IMR-90 (cell line): ENCODE results near the gene DEPDC1.

ENCODE experiments used
- BHLHE40 ChIP-seq: fragments of 150-350 bp; IDR thresholded peaks from 2 replicates; pipeline ENCODE4 v1.6.1; 2016; ENCODE audit warnings: mild to moderate bottlenecking, low read depth, low read length
- CEBPB ChIP-seq: IDR thresholded peaks from 2 replicates; pipeline ENCODE4 v1.6.1; 2012; ENCODE audit warnings: low read depth, low read length, improper control_type of control experiment
- CTCF ChIP-seq: conservative IDR thresholded peaks from 2 replicates; pipeline ENCODE4 v1.5.1; 2012; ENCODE audit warnings: mild to moderate bottlenecking, low read depth, low read length, improper control_type of control experiment
- ELK1 ChIP-seq: fragments of 150-350 bp; IDR thresholded peaks from 2 replicates; pipeline ENCODE4 v1.6.1; 2016; ENCODE audit warnings: low read depth, mild to moderate bottlenecking, low read length, moderate library complexity, borderline replicate concordance
- FOS ChIP-seq: fragments of 150-350 bp; IDR thresholded peaks from 2 replicates; pipeline ENCODE4 v1.6.1; 2016; ENCODE audit warnings: low read depth, low read length
- MAFK ChIP-seq: IDR thresholded peaks from 2 replicates; pipeline ENCODE4 v1.6.1; 2012; ENCODE audit warnings: low read depth, low read length, improper control_type of control experiment
- POLR2A ChIP-seq: IDR thresholded peaks from 2 replicates; pipeline ENCODE4 v1.6.1; 2012; ENCODE audit warnings: mild to moderate bottlenecking, low read depth, low read length
- RFX5 ChIP-seq: IDR thresholded peaks from 2 replicates; pipeline ENCODE4 v1.8.0; 2012; ENCODE audit warnings: low read depth, mild to moderate bottlenecking, low read length, moderate library complexity

- TF ChIP-seq RFX5 (no peak), CTCF (no peak), ELK1 (no peak), FOS (no peak), BHLHE40 (no peak), CEBPB (no peak), POLR2A (no peak), MAFK (no peak)
Observed at GRCh38 chr1:68481041-68481440, 15.8 kb downstream of the DEPDC1 start.
